WTC11 (cell line): ENCODE results near the gene RPS27. TPM values are rescaled to one million over a fixed set of nuclear protein-coding genes. Genes with fewer than 3 reads are reported as not detected.

Source experiments
- CBFB ChIP-seq: sonication (generic); formaldehyde crosslinking; IDR thresholded peaks from 2 replicates; pipeline ENCODE4 v1.8.1; 2022; ENCODE audit warnings: mild to moderate bottlenecking, low read depth, missing genetic modification reagents
- CREB1 ChIP-seq: sonication (generic); formaldehyde crosslinking; IDR thresholded peaks from 2 replicates; pipeline ENCODE4 v1.8.0; 2023; ENCODE audit warnings: mild to moderate bottlenecking, missing genetic modification reagents
- ETV6 ChIP-seq: sonication (generic); formaldehyde crosslinking; IDR thresholded peaks from 2 replicates; pipeline ENCODE4 v1.8.1; 2022; ENCODE audit warnings: mild to moderate bottlenecking, missing genetic modification reagents
- GABPB1 ChIP-seq: sonication (generic); formaldehyde crosslinking; IDR thresholded peaks from 2 replicates; pipeline ENCODE4 v1.8.1; 2023; ENCODE audit warnings: mild to moderate bottlenecking, missing genetic modification reagents
- RELA ChIP-seq: sonication (generic); formaldehyde crosslinking; IDR thresholded peaks from 2 replicates; pipeline ENCODE4 v1.8.1; 2022; ENCODE audit warnings: missing genetic modification reagents, mild to moderate bottlenecking, borderline replicate concordance
- SP1 ChIP-seq: sonication (generic); formaldehyde crosslinking; conservative IDR thresholded peaks from 2 replicates; pipeline ENCODE4 v1.8.1; 2022; ENCODE audit warnings: missing genetic modification reagents
- ZNF121 ChIP-seq: sonication (generic); formaldehyde crosslinking; IDR thresholded peaks from 2 replicates; pipeline ENCODE4 v1.8.0; 2023; ENCODE audit warnings: missing genetic modification reagents
- ZNF416 ChIP-seq: fragments of 250-450 bp; sonication (Bioruptor Pico); IDR thresholded peaks from 2 replicates; pipeline ENCODE4 v1.9.0; 2021; ENCODE audit warnings: mild to moderate bottlenecking, inconsistent platforms
- ZNF671 ChIP-seq: fragments of 250-450 bp; sonication (Bioruptor Pico); IDR thresholded peaks from 2 replicates; pipeline ENCODE4 v1.8.0; 2021; ENCODE audit warnings: mild to moderate bottlenecking
- total RNA-seq: library from RNA; stranded (reverse); gene quantifications from 3 replicates; pipeline ENCODE4 v1.2.3, GENCODE V29; 2021
- TF ChIP-seq, protein P1 (sequence below): sonication (generic); formaldehyde crosslinking; IDR thresholded peaks from 2 replicates; pipeline ENCODE4 v1.8.1; 2023; ENCODE audit warnings: mild to moderate bottlenecking, missing genetic modification reagents, moderate library complexity
- TF ChIP-seq, protein P2 (sequence below): fragments of 250-450 bp; sonication (Bioruptor Pico); IDR thresholded peaks from 2 replicates; pipeline ENCODE4 v1.9.0; 2021; ENCODE audit warnings: mild to moderate bottlenecking, borderline replicate concordance
- TF ChIP-seq, protein P3 (sequence below): fragments of 250-450 bp; sonication (Bioruptor Pico); IDR thresholded peaks from 2 replicates; pipeline ENCODE4 v1.8.0; 2021; ENCODE audit warnings: mild to moderate bottlenecking
- TF ChIP-seq, protein P4 (sequence below): sonication (generic); formaldehyde crosslinking; conservative IDR thresholded peaks from 2 replicates; pipeline ENCODE4 v1.8.1; 2023; ENCODE audit warnings: mild to moderate bottlenecking, low read depth, missing genetic modification reagents, moderate library complexity
- TF ChIP-seq, protein P5 (sequence below): sonication (generic); formaldehyde crosslinking; IDR thresholded peaks from 2 replicates; pipeline ENCODE4 v1.8.1; 2023; ENCODE audit warnings: mild to moderate bottlenecking, moderate library complexity, missing genetic modification reagents
- TF ChIP-seq, protein P6 (sequence below): sonication (generic); formaldehyde crosslinking; IDR thresholded peaks from 2 replicates; pipeline ENCODE4 v1.8.1; 2023; ENCODE audit warnings: mild to moderate bottlenecking, missing genetic modification reagents
- TF ChIP-seq, protein P7 (sequence below): sonication (generic); formaldehyde crosslinking; IDR thresholded peaks from 2 replicates; pipeline ENCODE4 v1.8.0; 2022; ENCODE audit warnings: mild to moderate bottlenecking, missing genetic modification reagents
- TF ChIP-seq, protein P8 (sequence below): fragments of 200-600 bp; IDR thresholded peaks from 2 replicates; pipeline ENCODE4 v1.8.0; 2022; ENCODE audit warnings: antibody characterized with exemption

Gene RPS27
- total RNA-seq, 1 experiment from 2014 or later = 2,141 TPM

DNA sequence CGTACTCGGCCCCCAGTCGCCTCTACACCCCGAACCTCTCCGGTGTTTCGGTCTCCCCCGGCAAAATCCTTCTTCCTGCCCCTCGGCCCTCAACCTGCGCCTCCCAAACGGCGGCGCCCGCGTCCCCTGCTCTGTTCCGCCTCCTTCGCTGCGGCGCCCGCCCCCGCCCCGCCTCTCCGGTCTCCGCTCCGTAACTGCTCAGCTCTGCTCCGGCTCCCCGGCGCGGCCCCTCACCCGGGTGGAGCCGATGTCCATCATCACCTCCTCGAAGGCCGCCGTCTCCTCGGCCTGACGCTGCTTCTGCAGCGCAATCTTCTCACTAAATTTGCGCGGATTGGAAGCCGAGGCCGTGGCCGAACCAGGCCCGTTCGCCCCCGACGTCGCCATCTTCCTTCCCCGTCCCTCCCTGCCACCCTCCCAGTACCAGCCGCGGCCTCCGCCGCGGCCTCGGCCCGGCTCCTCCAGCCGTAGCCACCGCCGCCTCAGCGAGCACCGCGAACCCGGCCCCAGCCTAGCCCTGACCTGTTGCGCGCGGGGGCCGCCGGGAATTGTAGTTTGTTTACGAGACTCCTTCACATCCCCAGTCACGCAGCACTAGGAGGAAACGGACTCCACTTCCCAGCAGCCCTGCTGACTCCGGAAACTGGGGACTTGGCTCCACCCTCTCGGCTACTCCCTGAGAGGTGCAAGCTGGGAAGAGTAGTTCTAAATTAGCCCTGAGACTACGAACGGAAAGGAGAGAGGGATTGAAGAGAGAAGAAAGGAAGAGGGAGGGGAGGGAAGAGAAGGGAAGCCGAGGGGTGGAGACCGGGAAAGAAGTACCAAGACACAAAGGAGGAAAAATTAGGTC is 32.2 kb upstream of the RPS27 start, which contains the start of gene CRTC2 (continued):
- TF ChIP-seq, protein P1, sequence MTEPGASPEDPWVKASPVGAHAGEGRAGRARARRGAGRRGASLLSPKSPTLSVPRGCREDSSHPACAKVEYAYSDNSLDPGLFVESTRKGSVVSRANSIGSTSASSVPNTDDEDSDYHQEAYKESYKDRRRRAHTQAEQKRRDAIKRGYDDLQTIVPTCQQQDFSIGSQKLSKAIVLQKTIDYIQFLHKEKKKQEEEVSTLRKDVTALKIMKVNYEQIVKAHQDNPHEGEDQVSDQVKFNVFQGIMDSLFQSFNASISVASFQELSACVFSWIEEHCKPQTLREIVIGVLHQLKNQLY (CRISPR knock-in tag) = 0 out of 2 replicates have a peak, but pooled peaks have one; percentile 84
- no peak for TF ChIP-seq ZNF121
- TF ChIP-seq, protein P2, sequence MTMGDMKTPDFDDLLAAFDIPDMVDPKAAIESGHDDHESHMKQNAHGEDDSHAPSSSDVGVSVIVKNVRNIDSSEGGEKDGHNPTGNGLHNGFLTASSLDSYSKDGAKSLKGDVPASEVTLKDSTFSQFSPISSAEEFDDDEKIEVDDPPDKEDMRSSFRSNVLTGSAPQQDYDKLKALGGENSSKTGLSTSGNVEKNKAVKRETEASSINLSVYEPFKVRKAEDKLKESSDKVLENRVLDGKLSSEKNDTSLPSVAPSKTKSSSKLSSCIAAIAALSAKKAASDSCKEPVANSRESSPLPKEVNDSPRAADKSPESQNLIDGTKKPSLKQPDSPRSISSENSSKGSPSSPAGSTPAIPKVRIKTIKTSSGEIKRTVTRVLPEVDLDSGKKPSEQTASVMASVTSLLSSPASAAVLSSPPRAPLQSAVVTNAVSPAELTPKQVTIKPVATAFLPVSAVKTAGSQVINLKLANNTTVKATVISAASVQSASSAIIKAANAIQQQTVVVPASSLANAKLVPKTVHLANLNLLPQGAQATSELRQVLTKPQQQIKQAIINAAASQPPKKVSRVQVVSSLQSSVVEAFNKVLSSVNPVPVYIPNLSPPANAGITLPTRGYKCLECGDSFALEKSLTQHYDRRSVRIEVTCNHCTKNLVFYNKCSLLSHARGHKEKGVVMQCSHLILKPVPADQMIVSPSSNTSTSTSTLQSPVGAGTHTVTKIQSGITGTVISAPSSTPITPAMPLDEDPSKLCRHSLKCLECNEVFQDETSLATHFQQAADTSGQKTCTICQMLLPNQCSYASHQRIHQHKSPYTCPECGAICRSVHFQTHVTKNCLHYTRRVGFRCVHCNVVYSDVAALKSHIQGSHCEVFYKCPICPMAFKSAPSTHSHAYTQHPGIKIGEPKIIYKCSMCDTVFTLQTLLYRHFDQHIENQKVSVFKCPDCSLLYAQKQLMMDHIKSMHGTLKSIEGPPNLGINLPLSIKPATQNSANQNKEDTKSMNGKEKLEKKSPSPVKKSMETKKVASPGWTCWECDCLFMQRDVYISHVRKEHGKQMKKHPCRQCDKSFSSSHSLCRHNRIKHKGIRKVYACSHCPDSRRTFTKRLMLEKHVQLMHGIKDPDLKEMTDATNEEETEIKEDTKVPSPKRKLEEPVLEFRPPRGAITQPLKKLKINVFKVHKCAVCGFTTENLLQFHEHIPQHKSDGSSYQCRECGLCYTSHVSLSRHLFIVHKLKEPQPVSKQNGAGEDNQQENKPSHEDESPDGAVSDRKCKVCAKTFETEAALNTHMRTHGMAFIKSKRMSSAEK = peak; percentile 83
- no peak for TF ChIP-seq CBFB (CRISPR knock-in tag)
- TF ChIP-seq, protein P3, sequence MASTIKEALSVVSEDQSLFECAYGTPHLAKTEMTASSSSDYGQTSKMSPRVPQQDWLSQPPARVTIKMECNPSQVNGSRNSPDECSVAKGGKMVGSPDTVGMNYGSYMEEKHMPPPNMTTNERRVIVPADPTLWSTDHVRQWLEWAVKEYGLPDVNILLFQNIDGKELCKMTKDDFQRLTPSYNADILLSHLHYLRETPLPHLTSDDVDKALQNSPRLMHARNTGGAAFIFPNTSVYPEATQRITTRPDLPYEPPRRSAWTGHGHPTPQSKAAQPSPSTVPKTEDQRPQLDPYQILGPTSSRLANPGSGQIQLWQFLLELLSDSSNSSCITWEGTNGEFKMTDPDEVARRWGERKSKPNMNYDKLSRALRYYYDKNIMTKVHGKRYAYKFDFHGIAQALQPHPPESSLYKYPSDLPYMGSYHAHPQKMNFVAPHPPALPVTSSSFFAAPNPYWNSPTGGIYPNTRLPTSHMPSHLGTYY (CRISPR knock-in tag) = peak; percentile 65; the same call in 1 of the 2 replicates
- peak; percentile 66 for TF ChIP-seq ETV6 (CRISPR knock-in tag)
- TF ChIP-seq, protein P4, sequence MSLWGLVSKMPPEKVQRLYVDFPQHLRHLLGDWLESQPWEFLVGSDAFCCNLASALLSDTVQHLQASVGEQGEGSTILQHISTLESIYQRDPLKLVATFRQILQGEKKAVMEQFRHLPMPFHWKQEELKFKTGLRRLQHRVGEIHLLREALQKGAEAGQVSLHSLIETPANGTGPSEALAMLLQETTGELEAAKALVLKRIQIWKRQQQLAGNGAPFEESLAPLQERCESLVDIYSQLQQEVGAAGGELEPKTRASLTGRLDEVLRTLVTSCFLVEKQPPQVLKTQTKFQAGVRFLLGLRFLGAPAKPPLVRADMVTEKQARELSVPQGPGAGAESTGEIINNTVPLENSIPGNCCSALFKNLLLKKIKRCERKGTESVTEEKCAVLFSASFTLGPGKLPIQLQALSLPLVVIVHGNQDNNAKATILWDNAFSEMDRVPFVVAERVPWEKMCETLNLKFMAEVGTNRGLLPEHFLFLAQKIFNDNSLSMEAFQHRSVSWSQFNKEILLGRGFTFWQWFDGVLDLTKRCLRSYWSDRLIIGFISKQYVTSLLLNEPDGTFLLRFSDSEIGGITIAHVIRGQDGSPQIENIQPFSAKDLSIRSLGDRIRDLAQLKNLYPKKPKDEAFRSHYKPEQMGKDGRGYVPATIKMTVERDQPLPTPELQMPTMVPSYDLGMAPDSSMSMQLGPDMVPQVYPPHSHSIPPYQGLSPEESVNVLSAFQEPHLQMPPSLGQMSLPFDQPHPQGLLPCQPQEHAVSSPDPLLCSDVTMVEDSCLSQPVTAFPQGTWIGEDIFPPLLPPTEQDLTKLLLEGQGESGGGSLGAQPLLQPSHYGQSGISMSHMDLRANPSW (CRISPR knock-in tag) = no peak
- TF ChIP-seq, protein P5, sequence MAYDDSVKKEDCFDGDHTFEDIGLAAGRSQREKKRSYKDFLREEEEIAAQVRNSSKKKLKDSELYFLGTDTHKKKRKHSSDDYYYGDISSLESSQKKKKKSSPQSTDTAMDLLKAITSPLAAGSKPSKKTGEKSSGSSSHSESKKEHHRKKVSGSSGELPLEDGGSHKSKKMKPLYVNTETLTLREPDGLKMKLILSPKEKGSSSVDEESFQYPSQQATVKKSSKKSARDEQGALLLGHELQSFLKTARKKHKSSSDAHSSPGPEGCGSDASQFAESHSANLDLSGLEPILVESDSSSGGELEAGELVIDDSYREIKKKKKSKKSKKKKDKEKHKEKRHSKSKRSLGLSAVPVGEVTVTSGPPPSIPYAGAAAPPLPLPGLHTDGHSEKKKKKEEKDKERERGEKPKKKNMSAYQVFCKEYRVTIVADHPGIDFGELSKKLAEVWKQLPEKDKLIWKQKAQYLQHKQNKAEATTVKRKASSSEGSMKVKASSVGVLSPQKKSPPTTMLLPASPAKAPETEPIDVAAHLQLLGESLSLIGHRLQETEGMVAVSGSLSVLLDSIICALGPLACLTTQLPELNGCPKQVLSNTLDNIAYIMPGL (CRISPR knock-in tag) = peak; percentile 92
- TF ChIP-seq GABPB1 = peak; percentile 86
- TF ChIP-seq CREB1 (CRISPR knock-in tag) = no peak
- peak; percentile 94 for TF ChIP-seq SP1 (CRISPR knock-in tag)
- TF ChIP-seq, protein P6, sequence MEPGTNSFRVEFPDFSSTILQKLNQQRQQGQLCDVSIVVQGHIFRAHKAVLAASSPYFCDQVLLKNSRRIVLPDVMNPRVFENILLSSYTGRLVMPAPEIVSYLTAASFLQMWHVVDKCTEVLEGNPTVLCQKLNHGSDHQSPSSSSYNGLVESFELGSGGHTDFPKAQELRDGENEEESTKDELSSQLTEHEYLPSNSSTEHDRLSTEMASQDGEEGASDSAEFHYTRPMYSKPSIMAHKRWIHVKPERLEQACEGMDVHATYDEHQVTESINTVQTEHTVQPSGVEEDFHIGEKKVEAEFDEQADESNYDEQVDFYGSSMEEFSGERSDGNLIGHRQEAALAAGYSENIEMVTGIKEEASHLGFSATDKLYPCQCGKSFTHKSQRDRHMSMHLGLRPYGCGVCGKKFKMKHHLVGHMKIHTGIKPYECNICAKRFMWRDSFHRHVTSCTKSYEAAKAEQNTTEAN (CRISPR knock-in tag) = no peak
- TF ChIP-seq, protein P7, sequence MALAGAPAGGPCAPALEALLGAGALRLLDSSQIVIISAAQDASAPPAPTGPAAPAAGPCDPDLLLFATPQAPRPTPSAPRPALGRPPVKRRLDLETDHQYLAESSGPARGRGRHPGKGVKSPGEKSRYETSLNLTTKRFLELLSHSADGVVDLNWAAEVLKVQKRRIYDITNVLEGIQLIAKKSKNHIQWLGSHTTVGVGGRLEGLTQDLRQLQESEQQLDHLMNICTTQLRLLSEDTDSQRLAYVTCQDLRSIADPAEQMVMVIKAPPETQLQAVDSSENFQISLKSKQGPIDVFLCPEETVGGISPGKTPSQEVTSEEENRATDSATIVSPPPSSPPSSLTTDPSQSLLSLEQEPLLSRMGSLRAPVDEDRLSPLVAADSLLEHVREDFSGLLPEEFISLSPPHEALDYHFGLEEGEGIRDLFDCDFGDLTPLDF (CRISPR knock-in tag) = no peak
- TF ChIP-seq ZNF416 (CRISPR knock-in tag) = peak; percentile 91
- 0 out of 2 replicates have a peak, but pooled peaks have one; percentile 9 for TF ChIP-seq ZNF671 (CRISPR knock-in tag)
- TF ChIP-seq, protein P8, sequence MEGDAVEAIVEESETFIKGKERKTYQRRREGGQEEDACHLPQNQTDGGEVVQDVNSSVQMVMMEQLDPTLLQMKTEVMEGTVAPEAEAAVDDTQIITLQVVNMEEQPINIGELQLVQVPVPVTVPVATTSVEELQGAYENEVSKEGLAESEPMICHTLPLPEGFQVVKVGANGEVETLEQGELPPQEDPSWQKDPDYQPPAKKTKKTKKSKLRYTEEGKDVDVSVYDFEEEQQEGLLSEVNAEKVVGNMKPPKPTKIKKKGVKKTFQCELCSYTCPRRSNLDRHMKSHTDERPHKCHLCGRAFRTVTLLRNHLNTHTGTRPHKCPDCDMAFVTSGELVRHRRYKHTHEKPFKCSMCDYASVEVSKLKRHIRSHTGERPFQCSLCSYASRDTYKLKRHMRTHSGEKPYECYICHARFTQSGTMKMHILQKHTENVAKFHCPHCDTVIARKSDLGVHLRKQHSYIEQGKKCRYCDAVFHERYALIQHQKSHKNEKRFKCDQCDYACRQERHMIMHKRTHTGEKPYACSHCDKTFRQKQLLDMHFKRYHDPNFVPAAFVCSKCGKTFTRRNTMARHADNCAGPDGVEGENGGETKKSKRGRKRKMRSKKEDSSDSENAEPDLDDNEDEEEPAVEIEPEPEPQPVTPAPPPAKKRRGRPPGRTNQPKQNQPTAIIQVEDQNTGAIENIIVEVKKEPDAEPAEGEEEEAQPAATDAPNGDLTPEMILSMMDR = no peak
- TF ChIP-seq RELA (CRISPR knock-in tag) = peak; percentile 63; the same call in 1 of the 2 replicates
